ENCODE data around the gene CALY. TPM values are rescaled to one million over a fixed set of nuclear protein-coding genes. Genes with fewer than 3 reads are reported as not detected.

Gene CALY
- total and polyA plus RNA-seq, 11 donors = 1.7 TPM; not detected in 10

GRCh38 chr10:133318494-133319127 is 18.1 kb downstream of the CALY start:
- ATAC-seq (peak; percentile 68 to 92 (median 86)), DNase-seq (peak in 4 of 5 donors; percentile 56 to 82 (median 58))
- WGBS, 4 donors = 0 to 10% (median 9%) methylated on average over 25 to 51 of the region's 51 CpGs
- H3K9me3 ChIP-seq = peaks cover 0 to 4% (median 0%) of the 10 kb centered on the region in 12 donors
- TF ChIP-seq POLR2A (IDR thresholded peaks at IDR 0.05) = no peak
- peak; percentile 45 to 73 (median 62) for TF ChIP-seq CTCF (IDR thresholded peaks at IDR 0.05)
- peaks cover 0 to 9% (median 4%) of the 10 kb centered on the region in 12 donors for H3K4me1 ChIP-seq
- no peak overlapping the region for H3K27ac ChIP-seq
- H3K27me3 ChIP-seq = peaks cover 0 to 15% (median 6%) of the 10 kb centered on the region in 9 donors
- H3K36me3 ChIP-seq = no peaks in the 10 kb centered on the region
- intact Hi-C loops (cut with DNase I) = loop anchor here in 3 of 10 donors (5.0 to 10.0 kb wide), 5 partner anchors 171 to 484 kb away; no protein-coding TSS in a partner anchor
- H3K4me3 ChIP-seq = peak overlapping the region in 10 of 12 donors; percentile 17 to 53 (median 39)

GRCh38 chr10:133316732-133317131 is 20.0 kb downstream of the CALY start:
- WGBS, 4 donors = 76 to 84% (median 82%) methylated on average over 7 of the region's 7 CpGs
- peaks cover 0 to 15% (median 6%) of the 10 kb centered on the region in 9 donors for H3K27me3 ChIP-seq
- DNase-seq (no peak), ATAC-seq (no peak)
- intact Hi-C loops (cut with DNase I) = loop anchor here in 3 of 10 donors (5.0 to 10.0 kb wide), 5 partner anchors 169 to 482 kb away; no protein-coding TSS in a partner anchor
- peaks cover 0 to 9% (median 4%) of the 10 kb centered on the region in 12 donors for H3K4me1 ChIP-seq
- no peak overlapping the region for H3K4me3 ChIP-seq
- no peak overlapping the region for H3K27ac ChIP-seq
- TF ChIP-seq CTCF (IDR thresholded peaks at IDR 0.05) = no peak
- no peak for TF ChIP-seq POLR2A (IDR thresholded peaks at IDR 0.05)
- peaks cover 0 to 16% (median 11%) of the 10 kb centered on the region in 9 donors for H3K36me3 ChIP-seq
- H3K9me3 ChIP-seq = peaks cover 0 to 4% (median 0%) of the 10 kb centered on the region in 12 donors

GRCh38 chr10:133316266-133316665 is 20.4 kb downstream of the CALY start:
- DNase-seq (no peak), ATAC-seq (no peak)
- Histone ChIP-seq H3K4me1 (peaks cover 0 to 9% (median 4%) of the 10 kb centered on the region in 12 donors), H3K9me3 (peaks cover 0 to 3% (median 0%) of the 10 kb centered on the region in 12 donors), H3K4me3 (no peak overlapping the region), H3K36me3 (peaks cover 0 to 21% (median 15%) of the 10 kb centered on the region in 9 donors), H3K27me3 (peaks cover 0 to 15% (median 6%) of the 10 kb centered on the region in 9 donors), H3K27ac (no peak overlapping the region)
- TF ChIP-seq POLR2A (IDR thresholded peaks at IDR 0.05) (no peak), CTCF (IDR thresholded peaks at IDR 0.05) (no peak)
- 84 to 90% (median 89%) methylated on average over 5 to 9 of the region's 9 CpGs for WGBS, 4 donors
- intact Hi-C loops (cut with DNase I) = loop anchor here in 3 of 10 donors (5.0 to 10.0 kb wide), 5 partner anchors 169 to 481 kb away; no protein-coding TSS in a partner anchor

GRCh38 chr10:133315847-133316246 is 20.8 kb downstream of the CALY start:
- DNase-seq (no peak), ATAC-seq (no peak)
- Histone ChIP-seq H3K27ac (no peak overlapping the region), H3K4me1 (peaks cover 0 to 9% (median 4%) of the 10 kb centered on the region in 12 donors), H3K36me3 (peaks cover 0 to 25% (median 18%) of the 10 kb centered on the region in 9 donors), H3K4me3 (no peak overlapping the region), H3K9me3 (no peaks in the 10 kb centered on the region), H3K27me3 (peaks cover 0 to 15% (median 6%) of the 10 kb centered on the region in 9 donors)
- intact Hi-C loops (cut with DNase I) = loop anchor here in 3 of 10 donors (5.0 to 10.0 kb wide), 5 partner anchors 169 to 481 kb away; no protein-coding TSS in a partner anchor
- TF ChIP-seq POLR2A (IDR thresholded peaks at IDR 0.05) (no peak), CTCF (IDR thresholded peaks at IDR 0.05) (no peak)
- WGBS, 4 donors = 71 to 90% (median 85%) methylated on average over 5 of the region's 5 CpGs

Measured in heart left ventricle (tissue), 16 donors.